Measurements from ENCODE around the gene SPATA3.

The SPATA3 gene

GRCh38 chr2:231010201-231010730 is 14.3 kb downstream of the SPATA3 start:
- peaks cover 33% of the 10 kb centered on the region for H3K27me3 Mint-ChIP-seq (ENCODE audit: low read depth)
- TF ChIP-seq CTCF (IDR thresholded peaks at IDR 0.05; ENCODE audit: unreplicated experiment in 3 of 3) = no peak
- H3K36me3 Mint-ChIP-seq (ENCODE audit: low read depth) = peaks cover 4% of the 10 kb centered on the region
- H3K4me3 Mint-ChIP-seq = no peak overlapping the region
- no peak overlapping the region for H3K27ac Mint-ChIP-seq
- H3K4me1 Mint-ChIP-seq = no peaks in the 10 kb centered on the region
- peaks cover 3% of the 10 kb centered on the region for H3K9me3 Mint-ChIP-seq

- no peaks in the 10 kb centered on the region for H3K36me3 Mint-ChIP-seq (ENCODE audit: low read depth)
- H3K27ac Mint-ChIP-seq = no peak overlapping the region
- no peaks in the 10 kb centered on the region for H3K4me1 Mint-ChIP-seq
- TF ChIP-seq CTCF (IDR thresholded peaks at IDR 0.05; ENCODE audit: unreplicated experiment in 3 of 3) = no peak
- peaks cover 37% of the 10 kb centered on the region for H3K27me3 Mint-ChIP-seq (ENCODE audit: low read depth)
- no peaks in the 10 kb centered on the region for H3K9me3 Mint-ChIP-seq
- no peak overlapping the region for H3K4me3 Mint-ChIP-seq
Observed at GRCh38 chr2:231011526-231011925, 15.6 kb downstream of the SPATA3 start.

- Mint-ChIP-seq H3K36me3 (ENCODE audit: low read depth) (no peaks in the 10 kb centered on the region), H3K27me3 (ENCODE audit: low read depth) (peaks cover 45% of the 10 kb centered on the region), H3K27ac (no peak overlapping the region), H3K9me3 (no peaks in the 10 kb centered on the region), H3K4me3 (no peak overlapping the region), H3K4me1 (no peaks in the 10 kb centered on the region)
- no peak for TF ChIP-seq CTCF (IDR thresholded peaks at IDR 0.05; ENCODE audit: unreplicated experiment in 3 of 3)
Observed at GRCh38 chr2:231012463-231012862, 16.5 kb downstream of the SPATA3 start.

GRCh38 chr2:231013820-231014219 is 17.9 kb downstream of the SPATA3 start:
- no peak for TF ChIP-seq CTCF (IDR thresholded peaks at IDR 0.05; ENCODE audit: unreplicated experiment in 3 of 3)
- Mint-ChIP-seq H3K4me1 (no peaks in the 10 kb centered on the region), H3K4me3 (no peak overlapping the region), H3K27ac (no peak overlapping the region), H3K36me3 (ENCODE audit: low read depth) (no peaks in the 10 kb centered on the region), H3K27me3 (ENCODE audit: low read depth) (peaks cover 46% of the 10 kb centered on the region), H3K9me3 (no peaks in the 10 kb centered on the region)

GRCh38 chr2:231015478-231015877 is 19.6 kb downstream of the SPATA3 start:
- peaks cover 4% of the 10 kb centered on the region for H3K9me3 Mint-ChIP-seq
- peaks cover 42% of the 10 kb centered on the region for H3K27me3 Mint-ChIP-seq (ENCODE audit: low read depth)
- no peaks in the 10 kb centered on the region for H3K36me3 Mint-ChIP-seq (ENCODE audit: low read depth)
- H3K27ac Mint-ChIP-seq = no peak overlapping the region
- no peaks in the 10 kb centered on the region for H3K4me1 Mint-ChIP-seq
- H3K4me3 Mint-ChIP-seq = no peak overlapping the region
- no peak for TF ChIP-seq CTCF (IDR thresholded peaks at IDR 0.05; ENCODE audit: unreplicated experiment in 3 of 3)

GRCh38 chr2:231015926-231016325 is 20.0 kb downstream of the SPATA3 start:
- peaks cover 42% of the 10 kb centered on the region for H3K27me3 Mint-ChIP-seq (ENCODE audit: low read depth)
- peaks cover 4% of the 10 kb centered on the region for H3K9me3 Mint-ChIP-seq
- no peaks in the 10 kb centered on the region for H3K4me1 Mint-ChIP-seq
- H3K36me3 Mint-ChIP-seq (ENCODE audit: low read depth) = no peaks in the 10 kb centered on the region
- TF ChIP-seq CTCF (IDR thresholded peaks at IDR 0.05; ENCODE audit: unreplicated experiment in 3 of 3) = no peak
- H3K4me3 Mint-ChIP-seq = no peak overlapping the region
- no peak overlapping the region for H3K27ac Mint-ChIP-seq
